ENCODE data around the gene RPL41. TPM values are rescaled to one million over a fixed set of nuclear protein-coding genes. Genes with fewer than 3 reads are reported as not detected.

The RPL41 gene
- total and polyA plus RNA-seq, 9 of the 15 experiments (the other 6 are each of a cell fraction or from before 2014, with no cell fraction given): 3,403 to 11,276 (median 5,604) TPM

DNA sequence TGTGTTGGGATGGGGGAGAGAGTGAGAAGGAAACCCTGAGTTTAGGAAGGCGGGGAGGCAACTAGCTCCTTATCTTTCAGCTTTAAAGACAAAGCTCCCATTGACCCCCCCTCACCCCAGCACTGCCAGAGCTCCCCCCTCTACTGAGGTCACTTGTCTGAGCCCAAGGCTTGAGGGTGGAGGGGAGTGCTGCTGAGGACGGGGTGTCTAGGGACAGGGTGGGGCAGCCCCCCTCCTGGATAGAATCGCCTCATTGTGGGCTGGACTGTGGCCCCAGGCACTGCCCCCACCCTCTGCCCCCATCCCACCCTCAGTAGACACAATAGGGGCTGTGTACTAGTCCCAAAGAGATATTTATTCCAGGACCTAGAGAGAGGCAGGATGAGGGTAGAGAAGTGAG lies 33.5 kb upstream of the RPL41 start:
- Histone ChIP-seq H3K27ac (ENCODE audit: extremely low read depth, low read depth, low read length) (no peak overlapping the region), H3K9me3 (replicated peaks; ENCODE audit: control insufficient read depth, insufficient read depth, low read depth, low read length) (no peaks in the 10 kb centered on the region), H2AFZ (ENCODE audit: low read depth, low read length) (no peak overlapping the region), H3K27me3 (ENCODE audit: control insufficient read depth in 2 of 2, insufficient read depth in 2 of 2, low read length in 2 of 2) (no peaks in the 10 kb centered on the region; a peak in 1 of 5 replicates), H3K4me1 (replicated peaks in 1 of 2; ENCODE audit: control insufficient read depth in 2 of 2, insufficient read depth in 2 of 2, low read length in 2 of 2) (peaks cover 38 to 52% of the 10 kb centered on the region in 2 experiments), H3K9me1 (ENCODE audit: control insufficient read depth, insufficient read depth, low read length) (no peaks in the 10 kb centered on the region), H3K4me2 (ENCODE audit: insufficient read depth, low read length) (no peak overlapping the region), H3K4me3 (no peak overlapping the region), H3K79me2 (ENCODE audit: control insufficient read depth, insufficient read depth, low read length) (no peaks in the 10 kb centered on the region), H3K36me3 (ENCODE audit: control insufficient read depth, insufficient read depth, low read length) (no peaks in the 10 kb centered on the region), H4K20me1 (replicated peaks; ENCODE audit: control insufficient read depth, insufficient read depth, low read length) (no peaks in the 10 kb centered on the region), H3K9ac (ENCODE audit: insufficient read depth in 1 of 2, low read depth in 2 of 2, low read length in 2 of 2) (peak overlapping the region in 1 of 2 experiments; percentile 57; a peak in 1 of 4 replicates)
- CTCF ChIA-PET (ENCODE audit: low intra/inter-chr PET ratio): no interaction called here
- BruUV-seq (replicated peaks): no TSS peak
- WGBS (ENCODE audit: insufficient coverage, low coverage, missing lambda C conversion rate): 0% methylated on average over 1 of the region's 3 CpGs
- in situ Hi-C loops (cut with MboI): no loop called here
- no peak for ATAC-seq
- DNase-seq (ENCODE audit: extremely low read depth in 1 of 4, low spot score in 3 of 4): peak in 3 of 4 experiments; percentile 23 to 50 (median 40)
- intact Hi-C loops (cut with micrococcal nuclease): loop anchor here (2.0 kb wide), 1 partner anchor 22 kb away; the partner anchor contains the start of gene PA2G4
- POLR2A ChIA-PET: interaction anchor here (0.7 to 1.8 kb wide), 4 partner anchors 12 to 109 kb away, joined by 3 to 8 read pairs (median 4); partner anchors contain the start of genes PA2G4 and ZC3H10
- FAIRE-seq: no peak
- TF ChIP-seq, protein P1, sequence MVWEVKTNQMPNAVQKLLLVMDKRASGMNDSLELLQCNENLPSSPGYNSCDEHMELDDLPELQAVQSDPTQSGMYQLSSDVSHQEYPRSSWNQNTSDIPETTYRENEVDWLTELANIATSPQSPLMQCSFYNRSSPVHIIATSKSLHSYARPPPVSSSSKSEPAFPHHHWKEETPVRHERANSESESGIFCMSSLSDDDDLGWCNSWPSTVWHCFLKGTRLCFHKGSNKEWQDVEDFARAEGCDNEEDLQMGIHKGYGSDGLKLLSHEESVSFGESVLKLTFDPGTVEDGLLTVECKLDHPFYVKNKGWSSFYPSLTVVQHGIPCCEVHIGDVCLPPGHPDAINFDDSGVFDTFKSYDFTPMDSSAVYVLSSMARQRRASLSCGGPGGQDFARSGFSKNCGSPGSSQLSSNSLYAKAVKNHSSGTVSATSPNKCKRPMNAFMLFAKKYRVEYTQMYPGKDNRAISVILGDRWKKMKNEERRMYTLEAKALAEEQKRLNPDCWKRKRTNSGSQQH (CRISPR knock-in tag; IDR thresholded peaks at IDR 0.05): no peak
- TF ChIP-seq ZC3H11A (IDR thresholded peaks at IDR 0.05; ENCODE audit: low read depth, low read length): no peak
- TF ChIP-seq, protein P2, sequence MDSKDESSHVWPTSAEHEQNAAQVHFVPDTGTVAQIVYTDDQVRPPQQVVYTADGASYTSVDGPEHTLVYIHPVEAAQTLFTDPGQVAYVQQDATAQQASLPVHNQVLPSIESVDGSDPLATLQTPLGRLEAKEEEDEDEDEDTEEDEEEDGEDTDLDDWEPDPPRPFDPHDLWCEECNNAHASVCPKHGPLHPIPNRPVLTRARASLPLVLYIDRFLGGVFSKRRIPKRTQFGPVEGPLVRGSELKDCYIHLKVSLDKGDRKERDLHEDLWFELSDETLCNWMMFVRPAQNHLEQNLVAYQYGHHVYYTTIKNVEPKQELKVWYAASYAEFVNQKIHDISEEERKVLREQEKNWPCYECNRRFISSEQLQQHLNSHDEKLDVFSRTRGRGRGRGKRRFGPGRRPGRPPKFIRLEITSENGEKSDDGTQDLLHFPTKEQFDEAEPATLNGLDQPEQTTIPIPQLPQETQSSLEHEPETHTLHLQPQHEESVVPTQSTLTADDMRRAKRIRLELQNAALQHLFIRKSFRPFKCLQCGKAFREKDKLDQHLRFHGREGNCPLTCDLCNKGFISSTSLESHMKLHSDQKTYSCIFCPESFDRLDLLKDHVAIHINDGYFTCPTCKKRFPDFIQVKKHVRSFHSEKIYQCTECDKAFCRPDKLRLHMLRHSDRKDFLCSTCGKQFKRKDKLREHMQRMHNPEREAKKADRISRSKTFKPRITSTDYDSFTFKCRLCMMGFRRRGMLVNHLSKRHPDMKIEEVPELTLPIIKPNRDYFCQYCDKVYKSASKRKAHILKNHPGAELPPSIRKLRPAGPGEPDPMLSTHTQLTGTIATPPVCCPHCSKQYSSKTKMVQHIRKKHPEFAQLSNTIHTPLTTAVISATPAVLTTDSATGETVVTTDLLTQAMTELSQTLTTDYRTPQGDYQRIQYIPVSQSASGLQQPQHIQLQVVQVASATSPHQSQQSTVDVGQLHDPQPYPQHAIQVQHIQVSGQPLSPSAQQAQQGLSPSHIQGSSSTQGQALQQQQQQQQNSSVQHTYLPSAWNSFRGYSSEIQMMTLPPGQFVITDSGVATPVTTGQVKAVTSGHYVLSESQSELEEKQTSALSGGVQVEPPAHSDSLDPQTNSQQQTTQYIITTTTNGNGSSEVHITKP (IDR thresholded peaks at IDR 0.05; ENCODE audit: partially characterized antibody): peak; percentile 84
- TF ChIP-seq, protein P3, sequence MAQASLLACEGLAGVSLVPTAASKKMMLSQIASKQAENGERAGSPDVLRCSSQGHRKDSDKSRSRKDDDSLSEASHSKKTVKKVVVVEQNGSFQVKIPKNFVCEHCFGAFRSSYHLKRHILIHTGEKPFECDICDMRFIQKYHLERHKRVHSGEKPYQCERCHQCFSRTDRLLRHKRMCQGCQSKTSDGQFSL (CRISPR knock-in tag; IDR thresholded peaks at IDR 0.05): no peak
- TF ChIP-seq, protein P3 (tag; IDR thresholded peaks at IDR 0.05): peak in 1 of 2 experiments; percentile 34; a peak in 1 of 4 replicates
- TF ChIP-seq ZNF764 (CRISPR knock-in tag; IDR thresholded peaks at IDR 0.05; ENCODE audit: low read depth): no peak
- TF ChIP-seq, protein P4, sequence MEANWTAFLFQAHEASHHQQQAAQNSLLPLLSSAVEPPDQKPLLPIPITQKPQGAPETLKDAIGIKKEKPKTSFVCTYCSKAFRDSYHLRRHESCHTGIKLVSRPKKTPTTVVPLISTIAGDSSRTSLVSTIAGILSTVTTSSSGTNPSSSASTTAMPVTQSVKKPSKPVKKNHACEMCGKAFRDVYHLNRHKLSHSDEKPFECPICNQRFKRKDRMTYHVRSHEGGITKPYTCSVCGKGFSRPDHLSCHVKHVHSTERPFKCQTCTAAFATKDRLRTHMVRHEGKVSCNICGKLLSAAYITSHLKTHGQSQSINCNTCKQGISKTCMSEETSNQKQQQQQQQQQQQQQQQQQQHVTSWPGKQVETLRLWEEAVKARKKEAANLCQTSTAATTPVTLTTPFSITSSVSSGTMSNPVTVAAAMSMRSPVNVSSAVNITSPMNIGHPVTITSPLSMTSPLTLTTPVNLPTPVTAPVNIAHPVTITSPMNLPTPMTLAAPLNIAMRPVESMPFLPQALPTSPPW (CRISPR knock-in tag; IDR thresholded peaks at IDR 0.05): peak; percentile 84

Measured in K562 (cell line).